HL-60 (cell line): ENCODE results near the gene NUDT3.

Experiments
- CTCF ChIP-seq: IDR thresholded peaks from one replicate; pipeline ENCODE4 v1.5.1; 2011; ENCODE audit warnings: low read length, control low read depth, inconsistent platforms; ENCODE audit not compliant: insufficient read depth
- GABPA ChIP-seq: IDR thresholded peaks from 2 replicates; pipeline ENCODE4 v1.6.1; 2012; ENCODE audit warnings: low read depth
- POLR2AphosphoS5 ChIP-seq: IDR thresholded peaks from 2 replicates; pipeline ENCODE4 v1.6.1; 2012; ENCODE audit warnings: low read depth
- REST ChIP-seq: IDR thresholded peaks from 2 replicates; pipeline ENCODE4 v1.6.1; 2012; ENCODE audit warnings: low read depth; ENCODE audit not compliant: insufficient replicate concordance

- no peak for TF ChIP-seq CTCF
- TF ChIP-seq REST = no peak
- no peak for TF ChIP-seq GABPA
- no peak for TF ChIP-seq POLR2AphosphoS5
Observed at GRCh38 chr6:34381081-34381480, 11.4 kb downstream of the NUDT3 start.
